Astrocyte (in vitro differentiated cells and primary cell): Measurements from ENCODE around the gene CTNNA3.

Experiments
- CTCF ChIP-seq: IDR thresholded peaks from 2 replicates; pipeline ENCODE4 v1.5.1; 2011; ENCODE audit warnings: low read depth, mild to moderate bottlenecking, inconsistent platforms, low read length, moderate library complexity; ENCODE audit not compliant: insufficient read depth
- EZH2 ChIP-seq: IDR thresholded peaks from 2 replicates; pipeline ENCODE4 v1.6.1; 2012; ENCODE audit warnings: mild to moderate bottlenecking, low read length, inconsistent platforms; ENCODE audit not compliant: insufficient read depth

- TF ChIP-seq CTCF = no peak
- no peak for TF ChIP-seq EZH2
Observed at GRCh38 chr10:67119651-67120050, 576.3 kb downstream of the CTNNA3 start.
